Inferior parietal cortex (tissue), 1 donor: ENCODE data around the gene ZNF155.
"Not testable (repeated sequence)": the region's sequence is repeated elsewhere in the genome, so short reads cannot be mapped to it uniquely, and the experiment has no call there.

Source experiments
- DNase-seq: peaks from one replicate; pipeline ENCODE4 v3.0.0-alpha.2; 2016; ENCODE audit errors: extremely low spot score

ZNF155 gene

GRCh38 chr19:43983912-43984686, at the start of gene ZNF155:
ZNF155 (plus strand) TSS chr19:43984188; CDS start chr19:43988544, 4,356 bp downstream.
- DNase-seq: peak; percentile 97

DNA sequence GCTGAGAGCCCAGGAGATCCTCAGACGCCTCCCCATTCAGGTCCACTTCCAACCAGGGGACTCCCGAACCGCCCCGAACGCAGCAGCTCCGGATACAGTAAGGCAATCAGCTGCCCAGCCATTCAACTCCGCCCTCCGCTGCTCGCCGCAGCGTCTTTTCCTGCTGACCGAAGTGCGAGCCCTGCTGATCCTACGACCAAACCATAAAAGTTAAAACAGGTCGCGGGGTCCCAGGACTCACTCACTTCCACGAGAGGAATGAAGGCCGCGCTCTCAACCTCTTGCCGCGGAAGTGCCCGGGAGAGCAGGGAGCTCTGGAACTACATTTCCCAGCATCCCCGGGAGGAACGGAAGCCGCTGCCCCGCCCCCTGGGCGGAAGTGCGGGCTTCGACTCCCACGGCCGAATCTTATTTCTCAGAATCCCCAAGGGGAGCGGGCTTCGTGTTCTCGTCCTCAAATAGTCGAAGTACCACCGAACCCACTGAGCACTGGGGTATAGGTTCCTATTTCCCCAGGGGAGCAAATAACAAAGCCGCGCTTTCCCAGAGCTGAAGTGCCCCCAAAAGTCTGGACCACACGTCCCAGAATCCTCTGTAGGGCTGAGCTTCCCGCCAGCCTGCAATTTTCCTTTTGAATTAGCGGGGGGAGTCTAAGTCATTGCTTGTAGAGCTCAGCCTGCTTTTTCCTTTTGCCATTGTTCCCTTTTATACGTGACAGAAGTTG, 48.8 kb upstream of the ZNF155 start, which contains the start of gene ZNF45:
Gene ZNF45, minus strand, starts transcription at position 298 of the 724 bp plus-strand sequence. CDS start 13,097 bp downstream, outside the sequence.
- DNase-seq: peak; percentile 97

GRCh38 chr19:43936188-43936587, 47.8 kb upstream of the ZNF155 start:
- no peak for DNase-seq

GRCh38 chr19:43939557-43940260, 44.3 kb upstream of the ZNF155 start:
- no peak for DNase-seq

DNA sequence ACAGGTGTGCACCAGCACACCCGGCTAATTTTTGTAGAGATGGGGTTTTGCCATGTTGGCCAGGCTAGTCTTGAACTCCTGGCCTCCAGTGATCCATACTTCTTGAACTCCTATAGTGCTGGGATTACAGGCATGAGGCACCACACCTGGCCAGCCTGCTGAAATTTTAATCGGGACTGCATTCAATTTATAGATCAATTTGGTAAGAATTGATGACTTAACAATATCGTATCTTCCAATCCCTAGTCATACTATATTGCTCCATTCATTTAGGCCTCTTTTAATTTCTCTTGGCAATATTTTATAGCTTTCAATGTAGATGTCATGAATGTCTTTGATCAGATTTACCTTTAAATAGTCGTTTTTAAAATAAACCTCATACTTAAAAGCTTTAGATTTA, 43.3 kb upstream of the ZNF155 start:
- DNase-seq: no peak

GRCh38 chr19:43941209-43941608, 42.8 kb upstream of the ZNF155 start:
- DNase-seq: no peak

DNA sequence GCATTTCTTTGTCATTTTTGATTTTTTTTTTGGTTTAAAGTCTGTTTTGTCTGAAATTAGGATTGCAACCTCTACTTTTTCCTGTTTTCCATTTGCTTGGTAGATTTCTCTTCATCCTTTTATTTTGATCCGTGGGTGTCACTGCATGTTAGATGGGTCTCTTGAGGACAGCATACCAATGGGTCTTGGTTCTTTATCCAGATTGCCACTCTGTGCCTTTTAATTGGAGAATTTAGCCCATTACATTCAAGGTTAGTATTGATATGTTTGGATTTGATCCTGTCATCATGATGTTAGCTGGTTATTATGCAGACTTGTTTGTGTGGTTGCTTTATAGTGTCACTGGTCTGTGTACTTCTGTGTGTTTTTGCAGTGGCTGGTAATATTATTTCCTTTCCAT, 36.6 kb upstream of the ZNF155 start:
- DNase-seq: not testable (repeated sequence)

DNA sequence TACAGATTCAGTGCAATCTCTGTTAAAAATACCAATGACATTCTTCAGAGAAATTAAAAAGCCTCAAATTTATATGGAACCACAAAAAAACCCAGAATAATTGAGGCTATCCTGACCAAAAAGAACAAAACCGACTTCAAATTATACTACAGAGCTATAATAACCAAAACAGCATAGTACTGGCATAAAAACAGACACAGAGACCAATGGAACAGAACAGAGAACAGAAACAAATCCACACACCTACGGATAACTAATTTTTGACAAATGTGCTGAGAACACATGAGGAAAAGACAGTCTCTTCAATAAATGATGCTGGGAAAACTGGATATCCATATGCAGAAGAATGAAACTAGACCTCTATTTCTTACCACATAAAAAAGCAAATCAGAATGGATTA, 34.2 kb upstream of the ZNF155 start:
- not testable (repeated sequence) for DNase-seq

GRCh38 chr19:43950834-43951645, 32.9 kb upstream of the ZNF155 start, which contains the start of gene ZNF221:
ZNF221 (plus strand) TSS chr19:43951228; CDS start chr19:43962727, 11,499 bp downstream.
- peak; percentile 95 for DNase-seq

DNA sequence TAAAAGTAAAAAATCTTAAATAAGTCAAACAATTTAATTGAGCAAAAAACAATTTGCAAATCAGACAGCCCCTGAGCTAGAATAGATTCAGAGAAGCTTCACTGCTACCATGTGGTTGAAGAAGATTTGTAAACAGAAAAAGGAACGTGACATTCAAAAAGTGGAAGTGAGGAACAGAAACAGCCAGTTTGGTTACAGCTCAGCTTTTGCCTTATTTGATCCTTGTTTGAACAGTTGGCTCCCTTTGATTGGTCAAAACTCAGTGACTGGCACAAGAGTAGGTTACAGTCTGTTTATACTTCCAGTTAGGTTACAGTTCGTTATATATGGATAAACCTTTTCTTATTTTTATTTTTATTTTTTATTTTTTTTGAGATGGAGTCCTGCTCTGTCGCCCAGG, 27.2 kb upstream of the ZNF155 start:
- DNase-seq: no peak

- no peak for DNase-seq
These were observed 26.1 kb upstream of the ZNF155 start for GRCh38 chr19:43957891-43958290.

DNA sequence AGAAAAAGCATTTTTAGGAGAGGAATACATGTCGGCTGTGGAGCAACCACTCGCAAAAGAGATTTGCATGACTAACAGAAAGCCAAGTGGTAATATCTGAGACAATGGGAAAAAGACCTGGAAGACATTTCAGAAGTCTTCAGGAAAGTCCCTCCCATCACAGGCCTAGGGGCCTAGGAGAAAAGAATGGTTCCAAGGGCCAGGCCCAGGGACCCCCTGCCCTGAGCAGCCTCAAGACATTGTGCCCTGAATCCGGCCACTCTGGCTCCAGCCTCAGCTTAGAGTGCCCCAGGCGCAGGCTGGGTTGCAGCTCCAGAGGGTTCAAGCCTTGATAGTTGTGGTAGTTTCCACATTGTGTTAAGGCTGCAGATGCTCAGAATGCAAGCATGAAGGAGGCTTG, 23.6 kb upstream of the ZNF155 start:
- DNase-seq: no peak

- no peak for DNase-seq
These were observed 17.8 kb upstream of the ZNF155 start for GRCh38 chr19:43966079-43966694.

DNA sequence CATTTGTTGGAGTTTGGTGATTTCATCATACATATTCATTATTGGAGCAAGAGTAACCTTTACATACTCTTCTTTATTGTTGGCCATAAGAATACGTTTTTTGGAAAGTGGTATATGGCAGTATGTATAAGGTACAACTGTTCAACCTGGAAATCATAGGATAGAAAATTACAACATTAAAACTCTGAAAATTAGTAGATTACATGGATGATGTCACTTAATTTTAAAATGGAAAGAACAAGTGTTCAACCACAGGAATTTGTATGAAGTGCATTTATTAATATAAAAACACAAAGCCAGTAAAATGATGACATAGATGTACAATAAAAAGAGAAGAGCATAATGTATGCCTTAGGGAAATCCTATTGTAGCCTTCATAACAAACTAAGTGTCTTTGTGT, 7.3 kb upstream of the ZNF155 start:
- DNase-seq: no peak

GRCh38 chr19:43983544-43983911, 460 bp upstream of the ZNF155 start:
- DNase-seq: no peak

GRCh38 chr19:43984687-43985000, 656 bp downstream of the ZNF155 start:
- no peak for DNase-seq

GRCh38 chr19:43997631-43998290, 13.8 kb downstream of the ZNF155 start:
- DNase-seq: no peak

DNA sequence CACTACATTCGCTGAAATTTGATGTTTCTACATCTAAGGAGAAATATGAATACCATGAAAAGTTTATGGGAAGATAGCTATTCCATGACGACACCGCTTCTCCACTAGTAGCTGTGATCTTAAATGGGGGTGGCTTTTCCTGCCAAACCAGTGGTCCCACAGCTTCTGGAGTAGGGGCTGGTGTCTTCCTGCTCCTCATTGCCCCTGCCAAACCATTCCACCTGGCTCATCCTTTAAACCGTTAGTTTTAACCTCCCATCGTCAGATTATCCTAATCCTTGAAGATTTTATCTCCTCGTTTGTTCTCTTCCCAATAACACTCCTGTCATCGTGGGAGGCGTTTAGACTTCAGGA, 18.2 kb downstream of the ZNF155 start:
- DNase-seq: no peak

- DNase-seq: peak; percentile 99
These were observed 18.8 kb downstream of the ZNF155 start, which contains the start of gene ZNF230 for GRCh38 chr19:44002566-44003460. ZNF230 (plus strand) TSS chr19:44002957; CDS start chr19:44007079, 4,122 bp downstream.
